Upper lobe of right lung (tissue), 1 donor: ENCODE measurements around the gene CLDN1. TPM values are rescaled to one million over a fixed set of nuclear protein-coding genes. Genes with fewer than 3 reads are reported as not detected.
A peak's percentile ranks its signal among the peaks of the same experiment; 100 is the strongest.

Experiments used
- ATAC-seq: fragments of 200-7000 bp; cut with Tn5 transposase; one replicate; pipeline ENCODE4 v1.9.1; 2020; ENCODE audit warnings: mild to moderate bottlenecking, moderate library complexity
- DNase-seq: peaks from one replicate; pipeline ENCODE4 v3.0.0-alpha.2; 2020
- H3K27ac ChIP-seq: fragments of 200-600 bp; one replicate; pipeline ENCODE4 v1.8.0; 2022
- H3K27me3 ChIP-seq: fragments of 200-600 bp; one replicate; pipeline ENCODE4 v1.8.0; 2022; ENCODE audit warnings: mild to moderate bottlenecking
- H3K36me3 ChIP-seq: fragments of 200-600 bp; one replicate; pipeline ENCODE4 v1.8.0; 2022
- H3K4me1 ChIP-seq: fragments of 200-600 bp; one replicate; pipeline ENCODE4 v1.8.0; 2022
- H3K4me3 ChIP-seq: fragments of 200-600 bp; one replicate; pipeline ENCODE4 v1.8.0; 2022; ENCODE audit warnings: mild to moderate bottlenecking
- H3K9me3 ChIP-seq: fragments of 200-600 bp; one replicate; pipeline ENCODE4 v1.8.0; 2022
- CTCF ChIP-seq: fragments of 200-600 bp; IDR thresholded peaks from one replicate; pipeline ENCODE4 v1.8.0; 2022; ENCODE audit warnings: antibody characterized with exemption
- intact Hi-C: fragments of 100-400 bp; cut with DNase I; formaldehyde crosslinking; loops from one replicate; pipeline ENCODE4 v1.11.0; 2022
- total RNA-seq: library from RNA; stranded (reverse); fragmentation: NEBNext Ultra II Directional; extraction: Animal tissue kit (Norgen Biotek cat#: 25700); gene quantifications from one replicate; pipeline ENCODE4 v1.2.1, GENCODE V29; 2021
- donor health status: DM: no; HTN: yes; CAD: no; lungs with severe emphysema.

Gene CLDN1
- total RNA-seq, 1 donor from 2014 or later: 14.6 TPM

GRCh38 chr3:190330936-190331734, 8.9 kb upstream of the CLDN1 start:
- TF ChIP-seq CTCF: no peak
- H3K36me3 ChIP-seq: no peaks in the 10 kb centered on the region
- H3K9me3 ChIP-seq: no peaks in the 10 kb centered on the region
- no peak overlapping the region for H3K27ac ChIP-seq
- H3K27me3 ChIP-seq: no peaks in the 10 kb centered on the region
- intact Hi-C loops: no loop called here
- no peak for DNase-seq
- H3K4me3 ChIP-seq: no peak overlapping the region
- no peaks in the 10 kb centered on the region for H3K4me1 ChIP-seq
- ATAC-seq: no peak

GRCh38 chr3:190326930-190327329, 4.7 kb upstream of the CLDN1 start:
- DNase-seq (no peak), ATAC-seq (no peak)

GRCh38 chr3:190326361-190326760, 4.1 kb upstream of the CLDN1 start:
- Histone ChIP-seq H3K9me3 (no peaks in the 10 kb centered on the region), H3K27ac (no peak overlapping the region)

More at GRCh38 chr3:190326930-190327329, 4.7 kb upstream of the CLDN1 start:
- Histone ChIP-seq H3K4me1 (peaks cover 12% of the 10 kb centered on the region), H3K27me3 (no peaks in the 10 kb centered on the region), H3K9me3 (no peaks in the 10 kb centered on the region), H3K27ac (no peak overlapping the region), H3K4me3 (no peak overlapping the region), H3K36me3 (no peaks in the 10 kb centered on the region)
- no peak for TF ChIP-seq CTCF
- intact Hi-C loops: no loop called here

GRCh38 chr3:190325923-190326322, 3.7 kb upstream of the CLDN1 start:
- Histone ChIP-seq H3K9me3 (no peaks in the 10 kb centered on the region), H3K27ac (no peak overlapping the region), H3K4me1 (peaks cover 15% of the 10 kb centered on the region), H3K27me3 (peaks cover 4% of the 10 kb centered on the region), H3K36me3 (no peaks in the 10 kb centered on the region), H3K4me3 (no peak overlapping the region)
- intact Hi-C loops: no loop called here
- no peak for DNase-seq
- no peak for ATAC-seq
- no peak for TF ChIP-seq CTCF

More at GRCh38 chr3:190326361-190326760, 4.1 kb upstream of the CLDN1 start:
- intact Hi-C loops: no loop called here
- ATAC-seq (no peak), DNase-seq (no peak)
- Histone ChIP-seq H3K4me1 (peaks cover 15% of the 10 kb centered on the region), H3K27me3 (peaks cover 4% of the 10 kb centered on the region), H3K4me3 (no peak overlapping the region), H3K36me3 (no peaks in the 10 kb centered on the region)
- TF ChIP-seq CTCF: no peak

- H3K4me3 ChIP-seq: peak overlapping the region; percentile 65
- DNase-seq: no peak
Observed at GRCh38 chr3:190323246-190323626, 990 bp upstream of the CLDN1 start.

More at GRCh38 chr3:190323246-190323626, 990 bp upstream of the CLDN1 start:
- Histone ChIP-seq H3K27me3 (peaks cover 4% of the 10 kb centered on the region), H3K4me1 (peaks cover 15% of the 10 kb centered on the region), H3K27ac (no peak overlapping the region), H3K9me3 (no peaks in the 10 kb centered on the region), H3K36me3 (no peaks in the 10 kb centered on the region)
- ATAC-seq: peak; percentile 55
- TF ChIP-seq CTCF: no peak
- intact Hi-C loops: no loop called here
